HepG2 (cell line): Measurements from ENCODE around the gene ZPR1. TPM values are rescaled to one million over a fixed set of nuclear protein-coding genes. Genes with fewer than 3 reads are reported as not detected.

Experiments
- ARID5B ChIP-seq: IDR thresholded peaks from 2 replicates; pipeline ENCODE4 v1.4.0; 2020; ENCODE audit warnings: mild to moderate bottlenecking, missing genetic modification reagents
- ATF7-NPFF ChIP-seq: sonication (generic); formaldehyde crosslinking; IDR thresholded peaks from 2 replicates; pipeline ENCODE4 v1.8.1; 2023; ENCODE audit warnings: mild to moderate bottlenecking, low read depth, missing genetic modification reagents, moderate library complexity
- CCAR2 ChIP-seq: fragments of 200-400 bp; formaldehyde crosslinking; optimal IDR thresholded peaks from 2 replicates; pipeline ENCODE3; 2018; ENCODE audit warnings: low read depth, mild to moderate bottlenecking, low read length, moderate library complexity
- CHCHD3 ChIP-seq: sonication (generic); formaldehyde crosslinking; IDR thresholded peaks from 2 replicates; pipeline ENCODE4 v1.8.0; 2022; ENCODE audit warnings: mild to moderate bottlenecking, missing genetic modification reagents, moderate library complexity
- CREB1 ChIP-seq, 2 experiments: fragments of 450-650 bp in 1 of 2; IDR thresholded peaks; 2 replicates each; pipeline ENCODE4 v1.6.1; 2016 to 2017; ENCODE audit warnings: control low read depth in 1 of 2, mild to moderate bottlenecking in 1 of 2, missing compliant biosample characterization in 1 of 2, missing genetic modification characterization in 1 of 2
- RXRA ChIP-seq: sonication (generic); formaldehyde crosslinking; IDR thresholded peaks from 2 replicates; pipeline ENCODE4 v1.5.1; 2020; ENCODE audit warnings: missing genetic modification reagents
- SAFB2 ChIP-seq: sonication (generic); formaldehyde crosslinking; IDR thresholded peaks from 2 replicates; pipeline ENCODE4 v1.5.1; 2020; ENCODE audit warnings: missing genetic modification reagents, low read depth, mild to moderate bottlenecking, borderline replicate concordance
- SOX13 ChIP-seq, 3 experiments: fragments of 450-650 bp in 1 of 3; sonication (generic) in 1 of 3; formaldehyde crosslinking in 1 of 3; IDR thresholded peaks in 2 of 3; conservative IDR thresholded peaks in 1 of 3; 2 replicates each; pipeline versions ENCODE4 v1.5.0 to v1.6.1; 2016 to 2020; ENCODE audit warnings: antibody characterized with exemption in 1 of 3, mild to moderate bottlenecking in 1 of 3, missing compliant biosample characterization in 1 of 3, missing genetic modification reagents in 1 of 3, moderate library complexity in 1 of 3
- STAT5B ChIP-seq: sonication (generic); formaldehyde crosslinking; IDR thresholded peaks from 2 replicates; pipeline ENCODE4 v1.4.0; 2020; ENCODE audit warnings: missing genetic modification reagents
- SYNCRIP ChIP-seq: fragments of 200-400 bp; formaldehyde crosslinking; IDR thresholded peaks from 2 replicates; pipeline ENCODE4 v1.6.1; 2018; ENCODE audit warnings: mild to moderate bottlenecking, low read depth, low read length; ENCODE audit not compliant: insufficient read depth
- TFAP4 ChIP-seq: sonication (generic); IDR thresholded peaks from 2 replicates; pipeline ENCODE4 v1.6.1; 2016; ENCODE audit warnings: low read depth, borderline replicate concordance
- ZFP1 ChIP-seq: IDR thresholded peaks from 2 replicates; pipeline ENCODE4 v1.6.1; 2016
- ZGPAT ChIP-seq: IDR thresholded peaks from 2 replicates; pipeline ENCODE4 v1.6.1; 2016; ENCODE audit warnings: mild to moderate bottlenecking
- ZNF333 ChIP-seq: sonication (generic); formaldehyde crosslinking; IDR thresholded peaks from 2 replicates; pipeline ENCODE4 v1.4.0; 2020; ENCODE audit warnings: mild to moderate bottlenecking, missing genetic modification reagents, borderline replicate concordance
- ZNF720 ChIP-seq: sonication (generic); formaldehyde crosslinking; IDR thresholded peaks from 2 replicates; pipeline ENCODE4 v1.4.0; 2020; ENCODE audit warnings: missing genetic modification reagents
- ZNF781 ChIP-seq: sonication (generic); formaldehyde crosslinking; IDR thresholded peaks from 2 replicates; pipeline ENCODE4 v1.5.1; 2020; ENCODE audit warnings: borderline replicate concordance, mild to moderate bottlenecking, missing genetic modification reagents; ENCODE audit errors: not compliant biosample characterization
- ZXDC ChIP-seq: sonication (generic); formaldehyde crosslinking; IDR thresholded peaks from 2 replicates; pipeline ENCODE4 v1.5.0; 2020; ENCODE audit warnings: mild to moderate bottlenecking, missing genetic modification reagents
- polyA plus RNA-seq, 8 experiments: library from polyadenylated mRNA; depleted of rRNA in 3 of 8; stranded (reverse) in 7 of 8; unstranded in 1 of 8; fragments of >200 nt; fragmentation: Illumina TruSeq in 4 of 8; extraction: Trizol in 4 of 8; gene quantifications; 2 replicates each; pipeline versions ENCODE4 v1.2.1 to v1.2.3, GENCODE V29; 2011 to 2016; ENCODE audit warnings: low read depth in 4 of 8, missing spikeins in 1 of 8, mixed read lengths in 1 of 8; ENCODE audit not compliant: insufficient read depth in 1 of 8
- total RNA-seq, 5 experiments: library from RNA; depleted of rRNA; stranded (reverse); fragments of >200 nt; fragmentation: Illumina TruSeq; extraction: Trizol; gene quantifications; 2 replicates each; pipeline ENCODE4 v1.2.3, GENCODE V29; 2016; ENCODE audit warnings: low read depth in 1 of 5

ZPR1 gene
- total and polyA plus RNA-seq, 2 of the 13 experiments (the other 11 are each of a cell fraction or from before 2014, with no cell fraction given) = 40.0 to 79.3 TPM

GRCh38 chr11:116787786-116788486 is at the start of gene ZPR1 (continued):
- TF ChIP-seq ARID5B (CRISPR knock-in tag) (peak; percentile 10; the same call in 1 of the 2 replicates), CHCHD3 (0 out of 2 replicates have a peak, but pooled peaks have one; percentile 15), SAFB2 (no peak), ZGPAT (CRISPR knock-in tag) (peak; percentile 74), ZXDC (CRISPR knock-in tag) (no peak), ATF7-NPFF (CRISPR knock-in tag) (peak; percentile 38), ZFP1 (CRISPR knock-in tag) (no peak), CCAR2 (no peak), SOX13 (IDR thresholded peaks at IDR 0.05) (no peak), SOX13 (CRISPR knock-in tag; conservative IDR thresholded peaks at IDR 0.05 in 1 of 2, IDR thresholded peaks at IDR 0.05 in 1 of 2) (peak in 1 of 2 experiments; percentile 6; a peak in 1 of 4 replicates), RXRA (CRISPR knock-in tag) (peak; percentile 19; the same call in 1 of the 2 replicates), TFAP4 (peak; percentile 98), ZNF333 (CRISPR knock-in tag) (0 out of 2 replicates have a peak, but pooled peaks have one; percentile 44), CREB1 (IDR thresholded peaks at IDR 0.05) (peak; percentile 59), CREB1 (CRISPR knock-in tag; IDR thresholded peaks at IDR 0.05) (peak; percentile 94), STAT5B (CRISPR knock-in tag) (no peak), SYNCRIP (no peak), ZNF781 (no peak), ZNF720 (CRISPR knock-in tag) (no peak)
